Panc1 (cell line): ENCODE measurements around the gene WIPF2. TPM values are rescaled to one million over a fixed set of nuclear protein-coding genes. Genes with fewer than 3 reads are reported as not detected.

Experiments used
- ATAC-seq: fragments of 200-7000 bp; cut with Tn5 transposase; 2 replicates; pipeline ENCODE4 v1.9.1; 2020; ENCODE audit warnings: mild to moderate bottlenecking, moderate library complexity
- BruUV-seq: library from RNA; stranded (reverse); fragments of 400-500 nt; replicated peaks from 2 replicates; lab custom pipeline; 2021; lab: Mats Ljungman, UMichigan
- CTCF ChIA-PET: fragments of 300-600 bp; sonication (Branson Sonifier 250); formaldehyde crosslinking; loops from one replicate; lab custom pipeline; 2022; ENCODE audit warnings: antibody characterized with exemption; lab: Charles Lee
- POLR2A ChIA-PET: fragments of 300-600 bp; sonication (Branson Sonifier 250); formaldehyde crosslinking; loops from one replicate; lab custom pipeline; 2022; ENCODE audit warnings: antibody characterized with exemption; lab: Charles Lee
- DNase-seq: peaks from one replicate; pipeline ENCODE4 v3.0.0-alpha.2; 2010; ENCODE audit warnings: low read depth, low spot score
- H3K27ac ChIP-seq: 2 replicates; pipeline ENCODE4 v1.5.1; 2011; ENCODE audit warnings: mild to moderate bottlenecking, low read length, inconsistent platforms
- H3K27me3 ChIP-seq: fragments of 200-500 bp; sonication (Bioruptor generic); 2 replicates; pipeline ENCODE4 v1.6.0; 2014; ENCODE audit warnings: low read length, inconsistent platforms; ENCODE audit not compliant: control insufficient read depth, insufficient read depth
- H3K36me3 ChIP-seq: fragments of 200-500 bp; sonication (Bioruptor generic); 2 replicates; pipeline ENCODE4 v1.5.1; 2014; ENCODE audit warnings: inconsistent platforms, mild to moderate bottlenecking, low read length, moderate library complexity; ENCODE audit not compliant: control insufficient read depth, insufficient read depth
- H3K4me1 ChIP-seq: 2 replicates; pipeline ENCODE4 v1.5.1; 2011; ENCODE audit warnings: inconsistent platforms, mild to moderate bottlenecking, low read length, moderate library complexity; ENCODE audit not compliant: control insufficient read depth, insufficient read depth
- H3K4me3 ChIP-seq, 2 experiments: 2 replicates each; pipeline ENCODE4 v1.5.1; 2011 to 2012; ENCODE audit warnings: low read depth in 2 of 2, low read length in 2 of 2, mild to moderate bottlenecking in 2 of 2, inconsistent platforms in 1 of 2, moderate library complexity in 1 of 2
- H3K9me3 ChIP-seq: fragments of 200-500 bp; sonication (Bioruptor generic); 2 replicates; pipeline ENCODE4 v1.5.1; 2014; ENCODE audit warnings: low read depth, mild to moderate bottlenecking, inconsistent platforms, low read length, moderate library complexity; ENCODE audit not compliant: control insufficient read depth, insufficient read depth
- POLR2AphosphoS5 ChIP-seq: IDR thresholded peaks from 2 replicates; pipeline ENCODE4 v1.6.1; 2012; ENCODE audit warnings: mild to moderate bottlenecking, low read depth, low read length, moderate library complexity
- SIN3A ChIP-seq: IDR thresholded peaks from 2 replicates; pipeline ENCODE4 v1.6.1; 2012; ENCODE audit warnings: low read depth, mild to moderate bottlenecking, low read length, moderate library complexity, borderline replicate concordance; ENCODE audit not compliant: insufficient read depth
- TCF7L2 ChIP-seq: IDR thresholded peaks from 2 replicates; pipeline ENCODE4 v1.6.1; 2011; ENCODE audit warnings: mild to moderate bottlenecking, low read depth, low read length, inconsistent platforms
- in situ Hi-C: cut with HindIII; loops from 2 replicates; pipeline ENCODE4 v1.10.0; 2016; ENCODE audit warnings: low sequenced_read_pairs, low pct_unique_long_range_greater_than_20kb
- intact Hi-C: fragments of 100-400 bp; cut with micrococcal nuclease; formaldehyde crosslinking; loops from one replicate; pipeline ENCODE4 v1.10.0; 2022; ENCODE audit not compliant: unreplicated experiment
- total RNA-seq: library from RNA; stranded (reverse); gene quantifications from one replicate; pipeline ENCODE4 v1.2.1, GENCODE V29; 2021; ENCODE audit not compliant: unreplicated experiment
- TF ChIP-seq, protein P1 (sequence below): fragments of 450-650 bp; IDR thresholded peaks from 2 replicates; pipeline ENCODE4 v1.5.1; 2017; ENCODE audit warnings: mild to moderate bottlenecking
- TF ChIP-seq, protein P2 (sequence below), 2 experiments: IDR thresholded peaks; 2 replicates each; pipeline ENCODE4 v1.6.1; 2011 to 2012; ENCODE audit warnings: low read depth in 2 of 2, control low read depth in 1 of 2, low read length in 1 of 2, mild to moderate bottlenecking in 1 of 2, moderate library complexity in 1 of 2; ENCODE audit not compliant: insufficient read depth in 1 of 2

WIPF2 gene
- total RNA-seq, 1 experiment from 2014 or later = 45.9 TPM

DNA sequence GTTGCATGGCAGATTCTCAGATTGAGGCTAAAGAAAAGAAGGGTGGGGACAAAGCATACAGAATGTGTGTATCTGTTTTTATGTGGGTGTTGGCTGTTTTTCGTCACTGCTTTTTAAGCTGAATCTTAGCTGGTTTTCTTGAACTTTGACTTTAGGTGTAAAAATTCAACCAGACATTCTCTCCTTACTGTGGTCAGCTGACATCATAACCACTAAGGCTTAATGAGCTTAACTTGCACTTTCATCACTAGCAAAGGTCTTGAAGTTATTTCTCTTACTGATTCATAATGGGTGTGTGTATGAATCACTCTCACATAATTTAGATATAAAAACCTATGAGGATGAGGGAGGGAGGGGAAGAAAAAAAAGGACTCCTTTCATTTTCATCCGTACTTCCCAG is 64.6 kb downstream of the WIPF2 start:
- DNase-seq (no peak), ATAC-seq (no peak)
- CTCF ChIA-PET = no interaction called here
- H3K4me1 ChIP-seq = no peaks in the 10 kb centered on the region
- H3K36me3 ChIP-seq = no peaks in the 10 kb centered on the region; the same call in 1 of the 2 replicates
- TF ChIP-seq, protein P1, sequence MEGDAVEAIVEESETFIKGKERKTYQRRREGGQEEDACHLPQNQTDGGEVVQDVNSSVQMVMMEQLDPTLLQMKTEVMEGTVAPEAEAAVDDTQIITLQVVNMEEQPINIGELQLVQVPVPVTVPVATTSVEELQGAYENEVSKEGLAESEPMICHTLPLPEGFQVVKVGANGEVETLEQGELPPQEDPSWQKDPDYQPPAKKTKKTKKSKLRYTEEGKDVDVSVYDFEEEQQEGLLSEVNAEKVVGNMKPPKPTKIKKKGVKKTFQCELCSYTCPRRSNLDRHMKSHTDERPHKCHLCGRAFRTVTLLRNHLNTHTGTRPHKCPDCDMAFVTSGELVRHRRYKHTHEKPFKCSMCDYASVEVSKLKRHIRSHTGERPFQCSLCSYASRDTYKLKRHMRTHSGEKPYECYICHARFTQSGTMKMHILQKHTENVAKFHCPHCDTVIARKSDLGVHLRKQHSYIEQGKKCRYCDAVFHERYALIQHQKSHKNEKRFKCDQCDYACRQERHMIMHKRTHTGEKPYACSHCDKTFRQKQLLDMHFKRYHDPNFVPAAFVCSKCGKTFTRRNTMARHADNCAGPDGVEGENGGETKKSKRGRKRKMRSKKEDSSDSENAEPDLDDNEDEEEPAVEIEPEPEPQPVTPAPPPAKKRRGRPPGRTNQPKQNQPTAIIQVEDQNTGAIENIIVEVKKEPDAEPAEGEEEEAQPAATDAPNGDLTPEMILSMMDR = no peak
- TF ChIP-seq, protein P2, sequence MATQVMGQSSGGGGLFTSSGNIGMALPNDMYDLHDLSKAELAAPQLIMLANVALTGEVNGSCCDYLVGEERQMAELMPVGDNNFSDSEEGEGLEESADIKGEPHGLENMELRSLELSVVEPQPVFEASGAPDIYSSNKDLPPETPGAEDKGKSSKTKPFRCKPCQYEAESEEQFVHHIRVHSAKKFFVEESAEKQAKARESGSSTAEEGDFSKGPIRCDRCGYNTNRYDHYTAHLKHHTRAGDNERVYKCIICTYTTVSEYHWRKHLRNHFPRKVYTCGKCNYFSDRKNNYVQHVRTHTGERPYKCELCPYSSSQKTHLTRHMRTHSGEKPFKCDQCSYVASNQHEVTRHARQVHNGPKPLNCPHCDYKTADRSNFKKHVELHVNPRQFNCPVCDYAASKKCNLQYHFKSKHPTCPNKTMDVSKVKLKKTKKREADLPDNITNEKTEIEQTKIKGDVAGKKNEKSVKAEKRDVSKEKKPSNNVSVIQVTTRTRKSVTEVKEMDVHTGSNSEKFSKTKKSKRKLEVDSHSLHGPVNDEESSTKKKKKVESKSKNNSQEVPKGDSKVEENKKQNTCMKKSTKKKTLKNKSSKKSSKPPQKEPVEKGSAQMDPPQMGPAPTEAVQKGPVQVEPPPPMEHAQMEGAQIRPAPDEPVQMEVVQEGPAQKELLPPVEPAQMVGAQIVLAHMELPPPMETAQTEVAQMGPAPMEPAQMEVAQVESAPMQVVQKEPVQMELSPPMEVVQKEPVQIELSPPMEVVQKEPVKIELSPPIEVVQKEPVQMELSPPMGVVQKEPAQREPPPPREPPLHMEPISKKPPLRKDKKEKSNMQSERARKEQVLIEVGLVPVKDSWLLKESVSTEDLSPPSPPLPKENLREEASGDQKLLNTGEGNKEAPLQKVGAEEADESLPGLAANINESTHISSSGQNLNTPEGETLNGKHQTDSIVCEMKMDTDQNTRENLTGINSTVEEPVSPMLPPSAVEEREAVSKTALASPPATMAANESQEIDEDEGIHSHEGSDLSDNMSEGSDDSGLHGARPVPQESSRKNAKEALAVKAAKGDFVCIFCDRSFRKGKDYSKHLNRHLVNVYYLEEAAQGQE (IDR thresholded peaks at IDR 0.05; ENCODE audit: insufficient read depth in 1 of 2, low read depth in 2 of 2, low read length in 1 of 2) = no peak
- no peak for TF ChIP-seq POLR2AphosphoS5
- TF ChIP-seq SIN3A = no peak
- no peak for TF ChIP-seq TCF7L2
- no TSS peak for BruUV-seq
- in situ Hi-C loops (no loop called here), intact Hi-C loops (no loop called here)
- H3K9me3 ChIP-seq = no peaks in the 10 kb centered on the region
- H3K27ac ChIP-seq = no peak overlapping the region
- no peak overlapping the region for H3K4me3 ChIP-seq
- no peaks in the 10 kb centered on the region for H3K27me3 ChIP-seq
- POLR2A ChIA-PET = interaction anchor here (0.5 kb wide), 1 partner anchor 20 kb away, joined by 12 read pairs; no protein-coding TSS in a partner anchor

DNA sequence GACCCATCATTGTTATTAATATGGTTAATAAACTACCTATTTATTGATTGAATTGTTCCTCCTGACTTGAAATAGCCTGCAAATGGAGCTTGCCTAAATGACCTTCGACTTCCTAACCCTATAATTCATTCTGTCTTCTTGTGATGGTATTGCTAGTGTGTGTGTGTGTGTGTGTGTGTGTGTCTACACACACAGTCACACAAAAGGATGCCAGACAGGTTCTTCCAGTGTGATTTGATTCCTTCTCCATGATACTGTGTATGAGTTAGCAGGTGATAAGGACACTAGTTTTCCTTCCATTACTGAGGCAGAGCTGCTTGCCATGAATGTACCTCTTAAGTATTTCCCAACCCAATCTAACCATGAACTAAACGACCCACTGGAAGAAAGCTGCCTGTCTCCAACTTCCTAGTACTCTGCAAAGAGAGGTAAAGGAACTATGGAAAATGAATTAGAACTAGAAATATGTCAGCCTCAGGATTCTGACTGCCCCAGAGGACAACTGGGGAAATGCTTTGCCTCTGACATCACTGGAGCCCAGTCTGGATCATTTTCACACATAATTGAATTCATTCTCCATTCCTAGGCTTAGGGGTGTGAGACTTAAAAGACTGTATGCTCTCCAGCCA is 65.1 kb downstream of the WIPF2 start:
- H3K36me3 ChIP-seq = no peaks in the 10 kb centered on the region; the same call in 1 of the 2 replicates
- no peak overlapping the region for H3K27ac ChIP-seq
- H3K4me1 ChIP-seq = peaks cover 4% of the 10 kb centered on the region
- no peaks in the 10 kb centered on the region for H3K9me3 ChIP-seq
- no peak for ATAC-seq
- no TSS peak for BruUV-seq
- H3K27me3 ChIP-seq = no peaks in the 10 kb centered on the region
- DNase-seq = no peak
- H3K4me3 ChIP-seq = no peak overlapping the region
- ChIA-PET POLR2A (no interaction called here), CTCF (interaction anchor here (0.6 kb wide), 1 partner anchor 86 kb away, joined by 3 read pairs; no protein-coding TSS in a partner anchor)
- TF ChIP-seq POLR2AphosphoS5 (no peak), TCF7L2 (no peak)
- in situ Hi-C loops = no loop called here
- intact Hi-C loops = no loop called here

DNA sequence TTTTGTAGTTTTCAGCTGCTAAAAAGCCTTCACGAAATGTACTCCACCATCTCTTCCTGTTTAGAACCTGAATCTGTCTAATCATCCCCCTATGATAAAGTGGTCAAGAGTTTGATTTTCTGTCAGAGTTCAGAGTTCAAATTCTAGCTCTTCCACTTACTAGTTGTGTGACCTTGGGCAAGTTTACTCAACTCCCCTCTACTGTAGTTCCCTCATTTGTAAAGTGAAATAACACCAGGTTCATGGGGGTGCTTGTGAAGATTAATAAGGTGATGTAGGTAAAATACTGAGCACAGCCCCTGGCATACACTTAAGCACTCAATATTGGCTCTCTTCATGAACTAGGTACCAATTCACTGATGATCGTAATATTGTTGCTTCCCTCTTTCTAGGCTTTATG is 67.4 kb downstream of the WIPF2 start:
- no peak for TF ChIP-seq SIN3A
- TF ChIP-seq, protein P1 = no peak
- TF ChIP-seq, protein P2 (IDR thresholded peaks at IDR 0.05; ENCODE audit: insufficient read depth in 1 of 2, low read depth in 2 of 2, low read length in 1 of 2) = no peak
- no peak for TF ChIP-seq POLR2AphosphoS5
- TF ChIP-seq TCF7L2 = no peak
- intact Hi-C loops (no loop called here), in situ Hi-C loops (no loop called here)
- H3K36me3 ChIP-seq = peaks cover 4% of the 10 kb centered on the region; the same call in 1 of the 2 replicates
- no TSS peak for BruUV-seq
- ChIA-PET CTCF (no interaction called here), POLR2A (no interaction called here)
- ATAC-seq = no peak
- H3K4me3 ChIP-seq = no peak overlapping the region
- no peaks in the 10 kb centered on the region for H3K27me3 ChIP-seq
- H3K27ac ChIP-seq = no peak overlapping the region
- DNase-seq = no peak
- peaks cover 12% of the 10 kb centered on the region for H3K4me1 ChIP-seq
- H3K9me3 ChIP-seq = no peaks in the 10 kb centered on the region
